ENCODE data around the gene WNT7B.

Gene WNT7B

GRCh38 chr22:45949258-45949870 is 27.6 kb downstream of the WNT7B start:
- no peak for DNase-seq

- no peak for DNase-seq
Measured at GRCh38 chr22:45948081-45948648, 28.8 kb downstream of the WNT7B start.

GRCh38 chr22:45946805-45947600 is 30.0 kb downstream of the WNT7B start:
- DNase-seq: no peak

- no peak for DNase-seq
Measured at GRCh38 chr22:45945621-45946106, 31.3 kb downstream of the WNT7B start.

- no peak for DNase-seq
Measured at GRCh38 chr22:45942787-45943493, 34.0 kb downstream of the WNT7B start.

GRCh38 chr22:45942344-45942743 is 34.6 kb downstream of the WNT7B start:
- DNase-seq: no peak

- DNase-seq: no peak
Measured at GRCh38 chr22:45938913-45939312, 38.0 kb downstream of the WNT7B start.

- no peak for DNase-seq
Measured at GRCh38 chr22:45937960-45938359, 39.0 kb downstream of the WNT7B start.

GRCh38 chr22:45935573-45935972 is 41.4 kb downstream of the WNT7B start:
- no peak for DNase-seq

- DNase-seq: no peak
Measured at GRCh38 chr22:45934659-45935341, 42.2 kb downstream of the WNT7B start.

GRCh38 chr22:45934168-45934564 is 42.8 kb downstream of the WNT7B start:
- DNase-seq: no peak

GRCh38 chr22:45933506-45934167 is 43.3 kb downstream of the WNT7B start:
- no peak for DNase-seq

GRCh38 chr22:45932071-45932470 is 44.9 kb downstream of the WNT7B start:
- DNase-seq: no peak

GRCh38 chr22:45931042-45931441 is 45.9 kb downstream of the WNT7B start:
- DNase-seq: no peak

- no peak for DNase-seq
Measured at GRCh38 chr22:45930324-45930723, 46.6 kb downstream of the WNT7B start.

GRCh38 chr22:45929649-45930048 is 47.3 kb downstream of the WNT7B start:
- DNase-seq: no peak

GRCh38 chr22:45928726-45929368 is 48.1 kb downstream of the WNT7B start:
- no peak for DNase-seq

- no peak for DNase-seq
Measured at GRCh38 chr22:45927059-45927458, 49.9 kb downstream of the WNT7B start.

- DNase-seq: no peak
Measured at GRCh38 chr22:45926433-45926832, 50.5 kb downstream of the WNT7B start.

- DNase-seq: no peak
Measured at GRCh38 chr22:45925811-45926351, 51.1 kb downstream of the WNT7B start.

- no peak for DNase-seq
Measured at GRCh38 chr22:45923835-45924234, 53.1 kb downstream of the WNT7B start.

All from femur (tissue), 1 donor.